ENCODE data around the gene TRAF6.
"Not testable (repeated sequence)": the region's sequence is repeated elsewhere in the genome, so short reads cannot be mapped to it uniquely, and the experiment has no call there.

Gene TRAF6

GRCh38 chr11:36509694-36510593 is at the start of gene TRAF6:
TRAF6 (minus strand) TSS chr11:36510272; CDS start chr11:36501515, 8,757 bp downstream.
- peak; percentile 76 for DNase-seq (ENCODE audit: low read depth)

- DNase-seq (ENCODE audit: low read depth), result no peak
Measured at GRCh38 chr11:36558571-36559413, 48.7 kb upstream of the TRAF6 start.

- DNase-seq (ENCODE audit: low read depth), result no peak
Measured at GRCh38 chr11:36557991-36558390, 47.9 kb upstream of the TRAF6 start.

- DNase-seq (ENCODE audit: low read depth), result not testable (repeated sequence)
Measured at GRCh38 chr11:36557390-36557789, 47.3 kb upstream of the TRAF6 start.

- no peak for DNase-seq (ENCODE audit: low read depth)
Measured at GRCh38 chr11:36550385-36551115, 40.5 kb upstream of the TRAF6 start.

- DNase-seq (ENCODE audit: low read depth), result no peak
Measured at GRCh38 chr11:36540998-36541397, 30.9 kb upstream of the TRAF6 start.

- no peak for DNase-seq (ENCODE audit: low read depth)
Measured at GRCh38 chr11:36534276-36534840, 24.3 kb upstream of the TRAF6 start.

GRCh38 chr11:36532941-36533601 is 23.0 kb upstream of the TRAF6 start:
- no peak for DNase-seq (ENCODE audit: low read depth)

GRCh38 chr11:36530840-36531239 is 20.8 kb upstream of the TRAF6 start:
- DNase-seq (ENCODE audit: low read depth), result no peak

- DNase-seq (ENCODE audit: low read depth), result no peak
Measured at GRCh38 chr11:36513965-36514364, 3.9 kb upstream of the TRAF6 start.

GRCh38 chr11:36512016-36512415 is 1.9 kb upstream of the TRAF6 start:
- no peak for DNase-seq (ENCODE audit: low read depth)

GRCh38 chr11:36511062-36511461 is 990 bp upstream of the TRAF6 start:
- DNase-seq (ENCODE audit: low read depth), result not testable (repeated sequence)

GRCh38 chr11:36510594-36510942 is 496 bp upstream of the TRAF6 start:
- no peak for DNase-seq (ENCODE audit: low read depth)

- no peak for DNase-seq (ENCODE audit: low read depth)
Measured at GRCh38 chr11:36509201-36509639, 852 bp downstream of the TRAF6 start.

GRCh38 chr11:36508743-36509142 is 1.3 kb downstream of the TRAF6 start:
- no peak for DNase-seq (ENCODE audit: low read depth)

- DNase-seq (ENCODE audit: low read depth), result no peak
Measured at GRCh38 chr11:36507824-36508489, 2.1 kb downstream of the TRAF6 start.

- DNase-seq (ENCODE audit: low read depth), result no peak
Measured at GRCh38 chr11:36501236-36501635, 8.8 kb downstream of the TRAF6 start.

GRCh38 chr11:36500315-36500721 is 9.8 kb downstream of the TRAF6 start:
- DNase-seq (ENCODE audit: low read depth), result no peak

- no peak for DNase-seq (ENCODE audit: low read depth)
Measured at GRCh38 chr11:36499315-36499714, 10.8 kb downstream of the TRAF6 start.

- DNase-seq (ENCODE audit: low read depth), result no peak
Measured at GRCh38 chr11:36498721-36499120, 11.4 kb downstream of the TRAF6 start.

- no peak for DNase-seq (ENCODE audit: low read depth)
Measured at GRCh38 chr11:36493332-36493731, 16.7 kb downstream of the TRAF6 start.
